A673 (cell line): ENCODE measurements around the gene TSHR. TPM values are rescaled to one million over a fixed set of nuclear protein-coding genes. Genes with fewer than 3 reads are reported as not detected.

Experiments used
- BruUV-seq: library from RNA; stranded (reverse); fragments of 400-500 nt; replicated peaks from 2 replicates; lab custom pipeline; 2021; lab: Mats Ljungman, UMichigan
- CTCF ChIA-PET: fragments of 300-600 bp; sonication (Branson Sonifier 250); formaldehyde crosslinking; loops from one replicate; lab custom pipeline; 2022; ENCODE audit warnings: antibody characterized with exemption; lab: Charles Lee
- POLR2A ChIA-PET: fragments of 300-600 bp; sonication (Branson Sonifier 250); formaldehyde crosslinking; loops from one replicate; lab custom pipeline; 2022; ENCODE audit warnings: antibody characterized with exemption; ENCODE audit not compliant: low non-redundant PET; lab: Charles Lee
- DNase-seq: peaks from one replicate; pipeline ENCODE4 v3.0.0-alpha.2; 2015; ENCODE audit warnings: low spot score
- H3K27ac ChIP-seq: fragments of 200-600 bp; sonication (generic); 2 replicates; pipeline ENCODE4 v1.5.1; 2016; ENCODE audit warnings: mixed run types, low read depth, mild to moderate bottlenecking, mixed read lengths, antibody characterized with exemption, low read length; ENCODE audit not compliant: poor library complexity, severe bottlenecking
- H3K27me3 ChIP-seq: fragments of 200-600 bp; sonication (generic); replicated peaks from 2 replicates; pipeline ENCODE4 v1.6.1; 2017; ENCODE audit warnings: mixed run types, low read depth, mild to moderate bottlenecking, mixed read lengths, antibody characterized with exemption, low read length; ENCODE audit not compliant: insufficient read depth, poor library complexity
- H3K36me3 ChIP-seq: fragments of 200-600 bp; sonication (generic); 2 replicates; pipeline ENCODE4 v1.6.1; 2016; ENCODE audit warnings: mixed run types, mild to moderate bottlenecking, mixed read lengths, antibody characterized with exemption, low read length; ENCODE audit not compliant: insufficient read depth, poor library complexity, severe bottlenecking
- H3K4me1 ChIP-seq: fragments of 200-600 bp; sonication (generic); 2 replicates; pipeline ENCODE4 v1.6.1; 2017; ENCODE audit warnings: mixed run types, mild to moderate bottlenecking, mixed read lengths, antibody characterized with exemption, low read length; ENCODE audit not compliant: insufficient read depth, poor library complexity, severe bottlenecking
- H3K4me3 ChIP-seq: fragments of 200-600 bp; sonication (generic); 2 replicates; pipeline ENCODE4 v1.5.1; 2016; ENCODE audit warnings: low read depth, mixed run types, mild to moderate bottlenecking, mixed read lengths, low read length; ENCODE audit not compliant: poor library complexity, severe bottlenecking
- H3K9me3 ChIP-seq: fragments of 200-600 bp; sonication (generic); 2 replicates; pipeline ENCODE4 v1.6.1; 2016; ENCODE audit warnings: mixed run types, low read depth, mild to moderate bottlenecking, mixed read lengths, antibody characterized with exemption, low read length; ENCODE audit not compliant: poor library complexity, severe bottlenecking
- CTCF ChIP-seq: fragments of 300-800, 200-600 bp; sonication (generic); conservative IDR thresholded peaks from 2 replicates; pipeline ENCODE4 v1.5.1; 2017; ENCODE audit warnings: low read depth, mild to moderate bottlenecking, antibody characterized with exemption, low read length, moderate library complexity, mixed read lengths
- EZH2 ChIP-seq: fragments of 200-600 bp; sonication (generic); IDR thresholded peaks from 2 replicates; pipeline ENCODE4 v1.6.1; 2017; ENCODE audit warnings: borderline replicate concordance, low read depth, mild to moderate bottlenecking, mixed read lengths, antibody characterized with exemption, low read length; ENCODE audit not compliant: poor library complexity, severe bottlenecking
- intact Hi-C: fragments of 100-400 bp; cut with micrococcal nuclease; formaldehyde crosslinking; loops from one replicate; pipeline ENCODE4 v1.10.0; 2022; ENCODE audit not compliant: unreplicated experiment
- total RNA-seq: library from RNA; stranded (reverse); gene quantifications from 2 replicates; pipeline ENCODE4 v1.2.3, GENCODE V29; 2021

Gene TSHR
- total RNA-seq, 1 experiment from 2014 or later: not detected

GRCh38 chr14:81165188-81165587 is 209.8 kb downstream of the TSHR start:
- DNase-seq: no peak
- no peaks in the 10 kb centered on the region for H3K4me1 ChIP-seq
- POLR2A ChIA-PET: no interaction called here
- H3K9me3 ChIP-seq: no peaks in the 10 kb centered on the region
- intact Hi-C loops: no loop called here
- CTCF ChIA-PET: no interaction called here
- no peaks in the 10 kb centered on the region for H3K27me3 ChIP-seq
- H3K27ac ChIP-seq: no peak overlapping the region
- no TSS peak for BruUV-seq
- no peak overlapping the region for H3K4me3 ChIP-seq
- H3K36me3 ChIP-seq: no peaks in the 10 kb centered on the region
- TF ChIP-seq EZH2: no peak
- TF ChIP-seq CTCF: no peak

GRCh38 chr14:81166121-81166520 is 210.7 kb downstream of the TSHR start:
- Histone ChIP-seq H3K36me3 (no peaks in the 10 kb centered on the region), H3K27me3 (no peaks in the 10 kb centered on the region), H3K4me1 (peaks cover 5% of the 10 kb centered on the region), H3K9me3 (no peaks in the 10 kb centered on the region), H3K27ac (no peak overlapping the region), H3K4me3 (no peak overlapping the region)
- no TSS peak for BruUV-seq
- TF ChIP-seq CTCF (no peak), EZH2 (no peak)
- DNase-seq: no peak
- POLR2A ChIA-PET: no interaction called here
- intact Hi-C loops: no loop called here
- CTCF ChIA-PET: interaction anchor here (0.8 kb wide), 1 partner anchor 170 kb away, joined by 3 read pairs; no protein-coding TSS in a partner anchor

GRCh38 chr14:81169267-81169666 is 213.8 kb downstream of the TSHR start:
- DNase-seq: no peak
- no peak overlapping the region for H3K27ac ChIP-seq
- H3K9me3 ChIP-seq: no peaks in the 10 kb centered on the region
- TF ChIP-seq EZH2 (no peak), CTCF (no peak)
- no peaks in the 10 kb centered on the region for H3K36me3 ChIP-seq
- BruUV-seq: no TSS peak
- H3K27me3 ChIP-seq: no peaks in the 10 kb centered on the region
- peak overlapping the region; percentile 63 for H3K4me3 ChIP-seq
- POLR2A ChIA-PET: no interaction called here
- intact Hi-C loops: no loop called here
- CTCF ChIA-PET: no interaction called here
- H3K4me1 ChIP-seq: peaks cover 6% of the 10 kb centered on the region
